HCT116 (cell line): ENCODE data around the gene OASL. TPM values are rescaled to one million over a fixed set of nuclear protein-coding genes. Genes with fewer than 3 reads are reported as not detected.

Experiments used
- ATAC-seq: fragments of 200-7000 bp; cut with Tn5 transposase; 2 replicates; pipeline ENCODE4 v1.9.1; 2020; ENCODE audit warnings: mild to moderate bottlenecking, moderate library complexity
- BruUV-seq: library from RNA; stranded (reverse); fragments of 400-500 nt; replicated peaks from 2 replicates; lab custom pipeline; 2021; lab: Mats Ljungman, UMichigan
- CTCF ChIA-PET: fragments of 300-600 bp; sonication (Branson Sonifier 250); formaldehyde crosslinking; loops from one replicate; lab custom pipeline; 2021; ENCODE audit warnings: antibody characterized with exemption; lab: Charles Lee
- POLR2A ChIA-PET: fragments of 300-600, 350-600 bp; sonication (Branson Sonifier 250); formaldehyde crosslinking; loops from one replicate; lab custom pipeline; 2021; ENCODE audit warnings: antibody characterized with exemption; lab: Charles Lee
- RAD21 ChIA-PET, 2 experiments: fragments of 300-600 bp; sonication (Branson Sonifier 250); formaldehyde crosslinking; loops; one replicate each; lab custom pipeline; 2023; ENCODE audit warnings: low total read pairs in 2 of 2; ENCODE audit not compliant: uncharacterized antibody in 2 of 2, unreplicated experiment in 2 of 2, low non-redundant PET in 1 of 2; lab: Charles Lee
- DNase-seq: peaks from one replicate; pipeline ENCODE4 v3.0.0-alpha.2; 2010; ENCODE audit warnings: low read depth, low spot score
- H2AFZ ChIP-seq: fragments of 200-600 bp; shearing (Covaris generic), sonication (generic); 2 replicates; pipeline ENCODE4 v1.6.1; 2017; ENCODE audit warnings: low read depth, mixed run types, mixed read lengths, antibody characterized with exemption, low read length; ENCODE audit not compliant: poor library complexity, severe bottlenecking
- H3K27ac ChIP-seq: 2 replicates; pipeline ENCODE4 v1.5.1; 2012; ENCODE audit warnings: low read depth, low read length
- H3K27me3 ChIP-seq: fragments of 200-600 bp; sonication (generic); 2 replicates; pipeline ENCODE4 v1.6.1; 2016; ENCODE audit warnings: mixed run types, low read length, mixed read lengths; ENCODE audit not compliant: insufficient read depth
- H3K36me3 ChIP-seq, 2 experiments: fragments of 200-500 bp in 1 of 2; fragments of 200-600 bp in 1 of 2; sonication (Bioruptor generic) in 1 of 2; sonication (generic) in 1 of 2; 2 replicates each; pipeline versions ENCODE4 v1.5.1 to v1.6.1; 2014 to 2016; ENCODE audit warnings: low read length in 2 of 2, inconsistent platforms in 1 of 2, mixed read lengths in 1 of 2, mixed run types in 1 of 2; ENCODE audit not compliant: insufficient read depth in 2 of 2, control insufficient read depth in 1 of 2
- H3K4me1 ChIP-seq, 2 experiments: fragments of 200-600 bp in 1 of 2; sonication (generic) in 1 of 2; 2 replicates each; pipeline versions ENCODE4 v1.5.1 to v1.6.1; 2012 to 2017; ENCODE audit warnings: low read length in 2 of 2, inconsistent platforms in 1 of 2, mild to moderate bottlenecking in 1 of 2, mixed read lengths in 1 of 2, mixed run types in 1 of 2, moderate library complexity in 1 of 2; ENCODE audit not compliant: insufficient read depth in 2 of 2, control insufficient read depth in 1 of 2
- H3K4me2 ChIP-seq: fragments of 200-600 bp; sonication (generic); 2 replicates; pipeline ENCODE4 v1.6.1; 2017; ENCODE audit warnings: mixed run types, low read length, mixed read lengths
- H3K4me3 ChIP-seq, 2 experiments: fragments of 200-600 bp in 1 of 2; sonication (generic) in 1 of 2; replicated peaks in 1 of 2; 2 replicates each; pipeline ENCODE4 v1.5.1; 2011 to 2016; ENCODE audit warnings: low read length in 2 of 2, control low read depth in 1 of 2, low read depth in 1 of 2, mild to moderate bottlenecking in 1 of 2, mixed read lengths in 1 of 2, mixed run types in 1 of 2
- H3K79me2 ChIP-seq: fragments of 200-600 bp; sonication (generic); 2 replicates; pipeline ENCODE4 v1.6.1; 2017; ENCODE audit warnings: mild to moderate bottlenecking, mixed run types, low read length, moderate library complexity, mixed read lengths; ENCODE audit not compliant: insufficient read depth
- H3K9ac ChIP-seq: fragments of 200-600 bp; sonication (generic); 2 replicates; pipeline ENCODE4 v1.6.1; 2016; ENCODE audit warnings: low read length, mixed read lengths
- H3K9me2 ChIP-seq: fragments of 200-600 bp; sonication (generic), shearing (Covaris generic); 2 replicates; pipeline ENCODE4 v1.6.1; 2017; ENCODE audit warnings: mixed run types, mild to moderate bottlenecking, moderate library complexity; ENCODE audit not compliant: insufficient read depth
- H3K9me3 ChIP-seq, 2 experiments: fragments of 200-500 bp in 1 of 2; fragments of 200-600 bp in 1 of 2; sonication (Bioruptor generic) in 1 of 2; sonication (generic) in 1 of 2; 2 replicates each; pipeline ENCODE4 v1.6.1; 2014 to 2017; ENCODE audit warnings: low read length in 2 of 2, mixed read lengths in 2 of 2, inconsistent platforms in 1 of 2, low read depth in 1 of 2, mild to moderate bottlenecking in 1 of 2, mixed run types in 1 of 2, moderate library complexity in 1 of 2; ENCODE audit not compliant: control insufficient read depth in 1 of 2, insufficient read depth in 1 of 2
- H4K20me1 ChIP-seq: fragments of 200-600 bp; sonication (generic), shearing (Covaris generic); 2 replicates; pipeline ENCODE4 v1.6.1; 2017; ENCODE audit warnings: mixed run types, mild to moderate bottlenecking, moderate library complexity; ENCODE audit not compliant: insufficient read depth
- EGR1 ChIP-seq: IDR thresholded peaks from 2 replicates; pipeline ENCODE4 v1.6.1; 2012; ENCODE audit warnings: low read depth
- EZH2phosphoT487 ChIP-seq: fragments of 200-600 bp; IDR thresholded peaks from 2 replicates; pipeline ENCODE4 v1.6.1; 2018; ENCODE audit warnings: antibody characterized with exemption, borderline replicate concordance
- SP1 ChIP-seq: IDR thresholded peaks from 2 replicates; pipeline ENCODE4 v1.6.1; 2012; ENCODE audit warnings: low read depth
- SRF ChIP-seq: IDR thresholded peaks from 2 replicates; pipeline ENCODE4 v1.6.1; 2012; ENCODE audit warnings: low read depth
- ZFX ChIP-seq: fragments of 450-650 bp; IDR thresholded peaks from 2 replicates; pipeline ENCODE4 v1.6.1; 2017
- ZNF274 ChIP-seq: fragments of 200-500 bp; sonication (Bioruptor generic); IDR thresholded peaks from 2 replicates; pipeline ENCODE4 v1.6.1; 2014; ENCODE audit warnings: mild to moderate bottlenecking, low read depth, low read length, inconsistent platforms
- intact Hi-C: fragments of 100-400 bp; cut with micrococcal nuclease; formaldehyde crosslinking; loops from 2 replicates; pipeline ENCODE4 v1.10.0; 2022
- total RNA-seq: library from RNA; stranded (reverse); gene quantifications from one replicate; pipeline ENCODE4 v1.2.1, GENCODE V29; 2021; ENCODE audit not compliant: unreplicated experiment
- TF ChIP-seq, protein P1 (sequence below): IDR thresholded peaks from 2 replicates; pipeline ENCODE4 v1.6.1; 2011; ENCODE audit warnings: mild to moderate bottlenecking, low read length, moderate library complexity; ENCODE audit not compliant: insufficient replicate concordance; ENCODE audit errors: extremely low read depth
- TF ChIP-seq, protein P2 (sequence below): IDR thresholded peaks from 2 replicates; pipeline ENCODE4 v1.6.1; 2012; ENCODE audit warnings: low read depth

OASL gene
- total RNA-seq, 1 experiment from 2014 or later, result 4.1 TPM

DNA sequence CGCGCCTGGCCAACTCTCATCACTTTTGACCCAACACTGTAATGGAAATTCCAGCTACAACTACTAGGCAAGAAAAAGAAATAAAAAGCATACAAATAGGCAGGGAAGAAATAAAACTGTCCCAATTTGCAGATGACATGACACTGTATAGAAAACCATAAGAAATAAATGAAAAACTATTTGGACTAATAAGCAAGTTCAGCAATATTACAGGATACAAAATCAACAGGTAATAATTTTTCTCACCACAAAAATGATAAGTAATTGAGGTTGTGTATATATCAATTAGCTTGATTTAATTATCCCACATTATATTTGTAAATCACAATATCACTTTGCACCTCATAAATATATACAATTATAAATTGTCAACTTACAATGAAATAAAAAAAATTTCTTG lies 41.9 kb upstream of the OASL start:
- no peaks in the 10 kb centered on the region for H3K36me3 ChIP-seq
- H3K9ac ChIP-seq, result no peak overlapping the region
- no peak overlapping the region for H2AFZ ChIP-seq
- no peak overlapping the region for H3K27ac ChIP-seq
- H3K9me2 ChIP-seq, result no peaks in the 10 kb centered on the region
- no peaks in the 10 kb centered on the region for H3K79me2 ChIP-seq
- intact Hi-C loops, result no loop called here
- RAD21 ChIA-PET, result no interaction called here
- H4K20me1 ChIP-seq, result no peaks in the 10 kb centered on the region
- no peaks in the 10 kb centered on the region for H3K4me1 ChIP-seq
- no peaks in the 10 kb centered on the region for H3K27me3 ChIP-seq
- H3K9me3 ChIP-seq, result no peaks in the 10 kb centered on the region
- DNase-seq, result no peak
- TF ChIP-seq EZH2phosphoT487 (no peak), ZNF274 (no peak), SP1 (no peak), ZFX (no peak), SRF (no peak), EGR1 (no peak)
- TF ChIP-seq, protein P1, sequence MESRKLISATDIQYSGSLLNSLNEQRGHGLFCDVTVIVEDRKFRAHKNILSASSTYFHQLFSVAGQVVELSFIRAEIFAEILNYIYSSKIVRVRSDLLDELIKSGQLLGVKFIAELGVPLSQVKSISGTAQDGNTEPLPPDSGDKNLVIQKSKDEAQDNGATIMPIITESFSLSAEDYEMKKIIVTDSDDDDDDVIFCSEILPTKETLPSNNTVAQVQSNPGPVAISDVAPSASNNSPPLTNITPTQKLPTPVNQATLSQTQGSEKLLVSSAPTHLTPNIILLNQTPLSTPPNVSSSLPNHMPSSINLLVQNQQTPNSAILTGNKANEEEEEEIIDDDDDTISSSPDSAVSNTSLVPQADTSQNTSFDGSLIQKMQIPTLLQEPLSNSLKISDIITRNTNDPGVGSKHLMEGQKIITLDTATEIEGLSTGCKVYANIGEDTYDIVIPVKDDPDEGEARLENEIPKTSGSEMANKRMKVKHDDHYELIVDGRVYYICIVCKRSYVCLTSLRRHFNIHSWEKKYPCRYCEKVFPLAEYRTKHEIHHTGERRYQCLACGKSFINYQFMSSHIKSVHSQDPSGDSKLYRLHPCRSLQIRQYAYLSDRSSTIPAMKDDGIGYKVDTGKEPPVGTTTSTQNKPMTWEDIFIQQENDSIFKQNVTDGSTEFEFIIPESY, result no peak
- TF ChIP-seq, protein P2, sequence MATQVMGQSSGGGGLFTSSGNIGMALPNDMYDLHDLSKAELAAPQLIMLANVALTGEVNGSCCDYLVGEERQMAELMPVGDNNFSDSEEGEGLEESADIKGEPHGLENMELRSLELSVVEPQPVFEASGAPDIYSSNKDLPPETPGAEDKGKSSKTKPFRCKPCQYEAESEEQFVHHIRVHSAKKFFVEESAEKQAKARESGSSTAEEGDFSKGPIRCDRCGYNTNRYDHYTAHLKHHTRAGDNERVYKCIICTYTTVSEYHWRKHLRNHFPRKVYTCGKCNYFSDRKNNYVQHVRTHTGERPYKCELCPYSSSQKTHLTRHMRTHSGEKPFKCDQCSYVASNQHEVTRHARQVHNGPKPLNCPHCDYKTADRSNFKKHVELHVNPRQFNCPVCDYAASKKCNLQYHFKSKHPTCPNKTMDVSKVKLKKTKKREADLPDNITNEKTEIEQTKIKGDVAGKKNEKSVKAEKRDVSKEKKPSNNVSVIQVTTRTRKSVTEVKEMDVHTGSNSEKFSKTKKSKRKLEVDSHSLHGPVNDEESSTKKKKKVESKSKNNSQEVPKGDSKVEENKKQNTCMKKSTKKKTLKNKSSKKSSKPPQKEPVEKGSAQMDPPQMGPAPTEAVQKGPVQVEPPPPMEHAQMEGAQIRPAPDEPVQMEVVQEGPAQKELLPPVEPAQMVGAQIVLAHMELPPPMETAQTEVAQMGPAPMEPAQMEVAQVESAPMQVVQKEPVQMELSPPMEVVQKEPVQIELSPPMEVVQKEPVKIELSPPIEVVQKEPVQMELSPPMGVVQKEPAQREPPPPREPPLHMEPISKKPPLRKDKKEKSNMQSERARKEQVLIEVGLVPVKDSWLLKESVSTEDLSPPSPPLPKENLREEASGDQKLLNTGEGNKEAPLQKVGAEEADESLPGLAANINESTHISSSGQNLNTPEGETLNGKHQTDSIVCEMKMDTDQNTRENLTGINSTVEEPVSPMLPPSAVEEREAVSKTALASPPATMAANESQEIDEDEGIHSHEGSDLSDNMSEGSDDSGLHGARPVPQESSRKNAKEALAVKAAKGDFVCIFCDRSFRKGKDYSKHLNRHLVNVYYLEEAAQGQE, result no peak
- TF ChIP-seq, all 23 proteins: peak for 0
- H3K4me3 ChIP-seq, result no peak overlapping the region
- no peak for ATAC-seq
- no TSS peak for BruUV-seq
- ChIA-PET CTCF (no interaction called here), POLR2A (no interaction called here)
- H3K4me2 ChIP-seq, result no peak overlapping the region
